ENCODE results near the gene CYREN.

DNA sequence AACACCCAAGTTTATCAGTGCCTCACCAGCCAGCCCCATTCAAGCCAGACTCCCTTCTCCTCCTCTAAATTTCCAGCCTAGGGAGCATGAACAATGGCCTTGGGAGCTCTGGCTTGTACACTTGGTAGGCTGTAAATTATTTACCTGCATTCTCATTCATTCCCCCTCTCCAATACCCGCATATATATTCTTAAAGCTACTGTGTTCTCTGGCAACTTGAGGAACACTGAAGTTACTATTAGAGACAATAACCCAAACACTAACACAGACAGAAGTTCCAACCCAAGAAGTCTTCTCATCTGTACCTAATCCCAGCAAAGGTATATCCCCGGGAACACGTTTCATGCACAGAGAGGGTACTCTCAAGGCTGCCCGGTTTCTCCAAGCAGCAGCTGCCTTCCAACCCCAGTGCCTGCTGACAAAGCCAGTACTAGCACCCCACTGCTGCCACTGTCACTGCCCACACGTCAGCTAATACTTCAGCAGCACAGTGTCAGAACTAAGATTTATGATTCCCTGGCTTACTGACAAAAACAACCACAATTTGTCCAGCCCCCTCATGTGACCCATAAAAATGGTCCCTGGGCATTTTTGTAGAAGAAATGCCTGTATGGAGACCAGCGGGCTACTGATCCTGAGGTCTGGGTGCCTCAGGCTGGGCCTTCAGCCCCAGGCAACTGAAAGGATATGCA lies 37.7 kb upstream of the CYREN start:
- TF ChIP-seq CTCF (IDR thresholded peaks at IDR 0.05) (no peak), POLR2A (IDR thresholded peaks at IDR 0.05) (no peak)
